GM18508 (cell line): ENCODE measurements around the gene TEX19.
"Not testable (repeated sequence)": the region's sequence is repeated elsewhere in the genome, so short reads cannot be mapped to it uniquely, and the experiment has no call there.

Experiments
- ATAC-seq: cut with Tn5 transposase; IDR thresholded peaks from one replicate; pipeline ENCODE4 v1.9.1; 2021; ENCODE audit warnings: moderate number of reproducible peaks; ENCODE audit not compliant: insufficient read depth, unreplicated experiment

The TEX19 gene

GRCh38 chr17:82333279-82334171 is 25.5 kb upstream of the TEX19 start, which contains the start of gene SECTM1:
TSS of gene SECTM1 (minus strand) at chr17:82333766. CDS start at chr17:82327240, 6,526 bp downstream.
- no peak for ATAC-seq

GRCh38 chr17:82334204-82334621 is 24.8 kb upstream of the TEX19 start:
- ATAC-seq, result no peak

- ATAC-seq, result no peak
Measured at GRCh38 chr17:82334622-82335394, 24.2 kb upstream of the TEX19 start.

GRCh38 chr17:82338858-82339633 is 20.0 kb upstream of the TEX19 start:
- no peak for ATAC-seq

- no peak for ATAC-seq
Measured at GRCh38 chr17:82339634-82340580, 19.1 kb upstream of the TEX19 start.

- no peak for ATAC-seq
Measured at GRCh38 chr17:82342361-82343079, 16.5 kb upstream of the TEX19 start.

GRCh38 chr17:82343560-82343959 is 15.5 kb upstream of the TEX19 start:
- no peak for ATAC-seq

GRCh38 chr17:82344175-82344907 is 14.7 kb upstream of the TEX19 start:
- ATAC-seq, result no peak

GRCh38 chr17:82345151-82345976 is 13.7 kb upstream of the TEX19 start:
- no peak for ATAC-seq

- no peak for ATAC-seq
Measured at GRCh38 chr17:82346342-82347300, 12.4 kb upstream of the TEX19 start.

GRCh38 chr17:82347994-82348393 is 11.1 kb upstream of the TEX19 start:
- not testable (repeated sequence) for ATAC-seq

- no peak for ATAC-seq
Measured at GRCh38 chr17:82348434-82348833, 10.6 kb upstream of the TEX19 start.

GRCh38 chr17:82348866-82349265 is 10.2 kb upstream of the TEX19 start:
- no peak for ATAC-seq

GRCh38 chr17:82349287-82349701 is 9.8 kb upstream of the TEX19 start:
- ATAC-seq, result no peak

- ATAC-seq, result no peak
Measured at GRCh38 chr17:82350182-82351030, 8.6 kb upstream of the TEX19 start.
